Body of pancreas (tissue), 4 donors: ENCODE measurements around the gene RASGRF1. TPM values are rescaled to one million over a fixed set of nuclear protein-coding genes. Genes with fewer than 3 reads are reported as not detected.

Experiments
- ATAC-seq: fragments of 150-250 bp; one replicate; pipeline ENCODE4 v1.9.1; 2016
- DNase-seq, 4 donors: peaks; one replicate each; pipeline ENCODE4 v3.0.0-alpha.2; 2019
- H3K27ac ChIP-seq, 4 donors: fragments of 200-600 bp; sonication (generic); 1 replicate in 3 of 4; 2 replicates in 1 of 4; pipeline versions ENCODE4 v1.5.1 to v1.6.1; 2016 to 2019; ENCODE audit warnings: mild to moderate bottlenecking in 1 of 4, mixed read lengths in 1 of 4, moderate library complexity in 1 of 4
- H3K27me3 ChIP-seq, 2 donors: fragments of 200-600 bp; sonication (generic); one replicate each; pipeline ENCODE4 v1.6.0; 2016; ENCODE audit warnings: mild to moderate bottlenecking in 1 of 2
- H3K36me3 ChIP-seq, 2 donors: fragments of 200-600 bp; sonication (generic); replicated peaks in 1 of 2; 2 replicates each; pipeline ENCODE4 v1.5.1; 2016; ENCODE audit warnings: low read depth in 2 of 2; ENCODE audit not compliant: insufficient read depth in 1 of 2
- H3K4me1 ChIP-seq: fragments of 200-600 bp; sonication (generic); one replicate; pipeline ENCODE4 v1.6.0; 2016
- H3K4me3 ChIP-seq, 2 donors: fragments of 200-600 bp; sonication (generic); 1 replicate in 1 of 2; 2 replicates in 1 of 2; pipeline ENCODE4 v1.5.1; 2016 to 2019
- H3K9me3 ChIP-seq, 3 donors: fragments of 200-600 bp; sonication (generic); 1 replicate in 2 of 3; 2 replicates in 1 of 3; pipeline ENCODE4 v1.5.1; 2016
- POLR2A ChIP-seq, 3 donors: fragments of 450-650 bp; IDR thresholded peaks; one replicate each; pipeline ENCODE4 v1.6.1; 2016; ENCODE audit warnings: antibody characterized with exemption in 3 of 3, mild to moderate bottlenecking in 2 of 3
- WGBS, 2 donors: methylation state at CpG; one replicate each; pipeline ENCODE4 v1.1.5; 2017; 5-methylcytosine and 5-hydroxymethylcytosine counted together
- intact Hi-C: fragments of 100-400 bp; cut with DNase I; formaldehyde crosslinking; loops from one replicate; pipeline ENCODE4 v1.15.1; 2023
- total RNA-seq, 2 donors: library from RNA; depleted of rRNA; stranded (reverse); fragments of >200 nt; gene quantifications; one replicate each; pipeline ENCODE4 v1.1.0, GENCODE V29; 2016
- TF ChIP-seq, protein P1 (sequence below), 7 experiments: fragments of 450-650 bp in 4 of 7; fragments of 200-600 bp in 3 of 7; sonication (generic) in 3 of 7; IDR thresholded peaks; one replicate each; pipeline ENCODE4 v1.5.1; 2016 to 2019; ENCODE audit warnings: antibody characterized with exemption in 7 of 7

The RASGRF1 gene
- total RNA-seq, 2 donors from 2014 or later = 1.0 to 3.6 TPM

DNA sequence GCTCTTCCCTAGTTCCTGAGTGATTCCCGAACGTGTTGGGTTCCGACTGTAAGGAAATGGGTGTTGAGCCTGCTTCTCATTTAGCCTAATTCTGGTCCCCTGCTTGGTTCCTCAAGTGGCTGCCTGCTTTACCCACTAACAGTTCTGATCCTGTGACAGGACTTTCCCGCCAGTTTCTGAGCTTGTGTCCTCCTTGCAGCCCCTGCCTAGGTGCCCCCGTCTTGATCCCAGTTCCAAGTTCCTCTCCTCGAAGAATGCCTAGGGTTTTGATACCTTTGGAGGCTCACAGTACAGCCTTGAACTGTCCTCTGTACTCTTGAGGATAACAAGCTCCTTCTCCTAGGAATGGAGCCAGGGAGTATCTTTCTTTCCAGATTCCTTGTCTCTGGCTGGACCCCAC is 12.0 kb upstream of the RASGRF1 start:
- TF ChIP-seq, protein P1, sequence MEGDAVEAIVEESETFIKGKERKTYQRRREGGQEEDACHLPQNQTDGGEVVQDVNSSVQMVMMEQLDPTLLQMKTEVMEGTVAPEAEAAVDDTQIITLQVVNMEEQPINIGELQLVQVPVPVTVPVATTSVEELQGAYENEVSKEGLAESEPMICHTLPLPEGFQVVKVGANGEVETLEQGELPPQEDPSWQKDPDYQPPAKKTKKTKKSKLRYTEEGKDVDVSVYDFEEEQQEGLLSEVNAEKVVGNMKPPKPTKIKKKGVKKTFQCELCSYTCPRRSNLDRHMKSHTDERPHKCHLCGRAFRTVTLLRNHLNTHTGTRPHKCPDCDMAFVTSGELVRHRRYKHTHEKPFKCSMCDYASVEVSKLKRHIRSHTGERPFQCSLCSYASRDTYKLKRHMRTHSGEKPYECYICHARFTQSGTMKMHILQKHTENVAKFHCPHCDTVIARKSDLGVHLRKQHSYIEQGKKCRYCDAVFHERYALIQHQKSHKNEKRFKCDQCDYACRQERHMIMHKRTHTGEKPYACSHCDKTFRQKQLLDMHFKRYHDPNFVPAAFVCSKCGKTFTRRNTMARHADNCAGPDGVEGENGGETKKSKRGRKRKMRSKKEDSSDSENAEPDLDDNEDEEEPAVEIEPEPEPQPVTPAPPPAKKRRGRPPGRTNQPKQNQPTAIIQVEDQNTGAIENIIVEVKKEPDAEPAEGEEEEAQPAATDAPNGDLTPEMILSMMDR (IDR thresholded peaks at IDR 0.05) = no peak
- TF ChIP-seq POLR2A (IDR thresholded peaks at IDR 0.05) = no peak
- Histone ChIP-seq H3K4me3 (no peak overlapping the region), H3K27ac (no peak overlapping the region), H3K27me3 (no peaks in the 10 kb centered on the region), H3K36me3 (no peaks in the 10 kb centered on the region), H3K9me3 (no peaks in the 10 kb centered on the region), H3K4me1 (no peaks in the 10 kb centered on the region)
- DNase-seq = no peak
- WGBS, 2 donors = 57 to 69% methylated on average over 6 of the region's 6 CpGs
- no peak for ATAC-seq
- intact Hi-C loops = no loop called here

DNA sequence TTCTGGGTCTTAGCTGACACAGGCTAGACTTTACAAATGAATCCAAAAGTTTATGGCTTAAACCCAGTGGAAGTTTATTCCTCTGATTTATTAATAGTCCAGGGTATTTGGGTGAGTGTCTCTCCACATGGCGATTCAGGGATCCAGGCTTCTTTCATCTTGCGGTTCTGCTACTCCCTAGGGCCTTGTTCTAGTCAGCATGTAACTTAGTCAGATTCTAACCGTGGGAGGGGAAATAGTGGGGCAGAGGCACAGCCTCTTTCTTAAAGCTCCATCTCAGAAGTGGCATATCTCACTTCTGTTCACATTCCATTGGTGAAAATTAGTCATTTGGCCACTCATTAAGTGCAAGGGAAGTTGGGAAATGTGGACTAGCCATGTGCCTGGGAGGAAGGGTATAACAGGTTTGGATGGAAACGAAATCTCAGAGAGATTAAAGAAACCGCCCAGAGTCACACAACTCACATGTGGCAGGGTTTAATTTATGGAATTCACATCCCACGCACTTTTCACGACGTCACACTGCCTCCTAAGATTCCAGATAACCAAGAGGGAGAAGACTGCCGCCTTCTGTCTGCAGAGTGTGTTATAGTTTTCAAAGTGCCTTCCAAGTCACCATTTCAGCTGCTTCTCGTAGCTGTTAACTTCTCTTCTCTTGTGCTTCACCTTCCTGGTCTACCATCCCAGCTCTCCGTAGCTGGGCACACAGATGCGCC is 11.4 kb upstream of the RASGRF1 start:
- TF ChIP-seq, protein P1 (IDR thresholded peaks at IDR 0.05) = no peak
- no peak for TF ChIP-seq POLR2A (IDR thresholded peaks at IDR 0.05)
- H3K9me3 ChIP-seq = no peaks in the 10 kb centered on the region
- no peak overlapping the region for H3K4me3 ChIP-seq
- no peaks in the 10 kb centered on the region for H3K4me1 ChIP-seq
- 67 to 68% methylated on average over 12 of the region's 12 CpGs for WGBS, 2 donors
- DNase-seq = no peak
- no peaks in the 10 kb centered on the region for H3K36me3 ChIP-seq
- no peak overlapping the region for H3K27ac ChIP-seq
- H3K27me3 ChIP-seq = no peaks in the 10 kb centered on the region
- no peak for ATAC-seq
- intact Hi-C loops = no loop called here

DNA sequence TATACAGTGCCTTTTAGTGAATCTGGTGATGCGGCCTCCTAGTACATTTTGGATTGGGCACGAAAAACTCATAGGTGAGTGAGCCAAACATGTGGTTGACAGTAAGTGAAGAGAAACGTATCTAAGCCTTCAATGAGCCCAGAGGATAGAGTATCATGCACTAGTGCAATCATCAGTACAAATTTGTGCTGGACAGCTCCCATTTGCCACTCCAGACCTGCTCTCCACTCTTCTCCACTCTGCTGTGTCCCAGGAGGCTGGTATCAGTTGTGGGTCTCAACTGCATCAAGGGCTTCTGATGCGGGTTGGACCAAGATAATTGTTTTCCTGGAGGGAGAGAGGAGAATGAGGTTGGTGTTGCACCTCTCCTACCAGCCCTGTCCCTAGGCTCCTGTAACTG is 9.1 kb upstream of the RASGRF1 start:
- DNase-seq = no peak
- Histone ChIP-seq H3K4me1 (no peaks in the 10 kb centered on the region), H3K27me3 (no peaks in the 10 kb centered on the region), H3K27ac (no peak overlapping the region), H3K9me3 (no peaks in the 10 kb centered on the region), H3K4me3 (no peak overlapping the region), H3K36me3 (no peaks in the 10 kb centered on the region)
- WGBS, 2 donors = 63 to 64% methylated on average over 4 of the region's 4 CpGs
- no peak for ATAC-seq
- TF ChIP-seq, protein P1 (IDR thresholded peaks at IDR 0.05) = no peak
- TF ChIP-seq POLR2A (IDR thresholded peaks at IDR 0.05) = no peak
- intact Hi-C loops = no loop called here

DNA sequence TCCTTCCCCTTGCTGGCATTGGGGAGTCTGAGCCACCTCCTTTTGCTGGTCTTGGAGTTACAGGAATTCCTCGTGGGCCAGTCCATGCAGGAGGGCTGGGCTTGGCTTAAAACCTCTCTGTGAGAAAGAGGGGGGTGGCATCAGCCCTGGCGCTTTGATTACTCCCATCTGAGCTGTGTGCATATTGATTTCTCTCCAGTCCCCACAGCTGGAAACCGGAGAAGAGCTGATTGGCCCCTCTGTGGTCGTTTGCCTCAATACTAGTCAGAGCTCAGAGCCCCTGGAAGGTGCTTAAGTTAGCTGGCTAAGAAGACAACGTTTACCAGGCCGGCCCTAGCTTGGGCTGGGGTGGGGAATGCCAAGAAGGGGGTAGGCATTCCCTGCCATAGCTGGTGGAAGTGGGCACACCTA is 4.0 kb upstream of the RASGRF1 start:
- peaks cover 0 to 15% of the 10 kb centered on the region in 2 donors for H3K27me3 ChIP-seq
- H3K4me1 ChIP-seq = peaks cover 21% of the 10 kb centered on the region
- TF ChIP-seq, protein P1 (IDR thresholded peaks at IDR 0.05) = no peak
- no peak for TF ChIP-seq POLR2A (IDR thresholded peaks at IDR 0.05)
- H3K9me3 ChIP-seq = no peaks in the 10 kb centered on the region
- no peak for ATAC-seq
- no peak for DNase-seq
- 16 to 29% methylated on average over 6 of the region's 6 CpGs for WGBS, 2 donors
- intact Hi-C loops = no loop called here
- no peaks in the 10 kb centered on the region for H3K36me3 ChIP-seq
- no peak overlapping the region for H3K27ac ChIP-seq
- no peak overlapping the region for H3K4me3 ChIP-seq

DNA sequence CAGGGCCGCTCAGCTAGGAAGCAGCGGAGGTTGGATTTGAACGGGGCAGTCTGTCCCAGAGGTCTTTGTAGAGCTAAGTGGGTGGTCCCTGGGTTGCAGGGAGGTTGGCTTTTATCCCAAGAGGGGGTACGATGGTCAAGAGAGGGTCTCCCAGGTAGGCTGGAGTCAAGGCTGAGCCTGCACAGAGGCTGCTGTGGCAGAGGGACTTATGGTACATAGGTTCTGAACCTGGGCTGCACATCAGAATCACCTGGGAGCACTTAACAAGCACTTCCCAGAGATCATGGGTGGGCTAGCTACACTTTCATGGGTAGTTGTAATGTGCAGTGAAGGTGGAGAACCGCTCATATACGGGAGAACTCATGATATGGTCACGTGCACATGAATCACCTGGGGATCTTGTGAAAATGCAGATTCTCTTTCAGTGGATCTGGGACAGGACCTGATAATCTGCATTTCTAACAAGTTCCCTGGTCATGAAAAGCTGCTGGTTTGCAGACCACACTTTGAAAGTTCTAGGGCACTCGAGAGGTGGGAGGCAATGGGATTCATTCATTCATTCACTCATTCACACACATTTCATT is 2.9 kb upstream of the RASGRF1 start:
- H3K4me1 ChIP-seq = peaks cover 27% of the 10 kb centered on the region
- no peaks in the 10 kb centered on the region for H3K9me3 ChIP-seq
- no peak for DNase-seq
- H3K27me3 ChIP-seq = peaks cover 0 to 20% of the 10 kb centered on the region in 2 donors
- ATAC-seq = no peak
- TF ChIP-seq, protein P1 (IDR thresholded peaks at IDR 0.05) = no peak
- TF ChIP-seq POLR2A (IDR thresholded peaks at IDR 0.05) = no peak
- H3K27ac ChIP-seq = no peak overlapping the region
- H3K4me3 ChIP-seq = no peak overlapping the region
- H3K36me3 ChIP-seq = no peaks in the 10 kb centered on the region
- intact Hi-C loops = no loop called here
- 47 to 56% methylated on average over 8 of the region's 8 CpGs for WGBS, 2 donors
